ENCODE results near the gene FAM222A.

The FAM222A gene

DNA sequence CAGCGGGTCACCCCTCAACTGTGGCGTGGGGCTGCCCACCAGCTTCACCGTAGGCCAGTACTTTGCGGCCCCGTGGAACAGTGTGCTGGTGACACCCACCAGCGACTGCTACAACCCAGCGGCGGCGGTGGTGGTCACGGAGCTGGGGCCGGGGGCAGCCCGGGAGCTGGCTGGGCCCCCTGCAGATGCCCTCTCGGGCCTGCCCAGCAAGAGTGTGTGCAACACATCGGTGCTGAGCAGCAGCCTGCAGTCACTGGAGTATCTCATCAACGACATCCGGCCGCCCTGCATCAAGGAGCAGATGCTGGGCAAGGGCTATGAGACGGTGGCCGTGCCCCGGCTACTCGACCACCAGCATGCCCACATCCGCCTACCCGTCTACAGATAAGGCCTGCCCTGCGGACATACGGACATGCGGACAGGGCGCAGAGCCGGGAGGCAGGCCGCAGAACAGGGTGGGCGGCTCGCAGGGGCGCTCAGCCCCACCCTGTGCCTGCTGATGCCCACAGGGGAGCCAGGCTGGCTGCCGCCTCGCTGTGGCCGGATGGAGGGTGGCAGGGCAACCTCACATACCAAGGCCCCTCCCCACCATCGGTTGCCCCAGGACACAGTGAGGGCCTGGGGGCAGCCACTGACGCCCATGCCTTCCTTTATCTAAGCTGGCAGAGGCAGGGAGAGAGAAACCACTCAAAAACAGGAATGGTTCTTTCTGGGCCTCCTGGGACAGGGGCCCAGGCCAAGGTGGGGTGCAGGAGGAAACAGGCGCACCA lies 55.5 kb downstream of the FAM222A start:
- H2AFZ ChIP-seq (ENCODE audit: low read length) = no peak overlapping the region

DNA sequence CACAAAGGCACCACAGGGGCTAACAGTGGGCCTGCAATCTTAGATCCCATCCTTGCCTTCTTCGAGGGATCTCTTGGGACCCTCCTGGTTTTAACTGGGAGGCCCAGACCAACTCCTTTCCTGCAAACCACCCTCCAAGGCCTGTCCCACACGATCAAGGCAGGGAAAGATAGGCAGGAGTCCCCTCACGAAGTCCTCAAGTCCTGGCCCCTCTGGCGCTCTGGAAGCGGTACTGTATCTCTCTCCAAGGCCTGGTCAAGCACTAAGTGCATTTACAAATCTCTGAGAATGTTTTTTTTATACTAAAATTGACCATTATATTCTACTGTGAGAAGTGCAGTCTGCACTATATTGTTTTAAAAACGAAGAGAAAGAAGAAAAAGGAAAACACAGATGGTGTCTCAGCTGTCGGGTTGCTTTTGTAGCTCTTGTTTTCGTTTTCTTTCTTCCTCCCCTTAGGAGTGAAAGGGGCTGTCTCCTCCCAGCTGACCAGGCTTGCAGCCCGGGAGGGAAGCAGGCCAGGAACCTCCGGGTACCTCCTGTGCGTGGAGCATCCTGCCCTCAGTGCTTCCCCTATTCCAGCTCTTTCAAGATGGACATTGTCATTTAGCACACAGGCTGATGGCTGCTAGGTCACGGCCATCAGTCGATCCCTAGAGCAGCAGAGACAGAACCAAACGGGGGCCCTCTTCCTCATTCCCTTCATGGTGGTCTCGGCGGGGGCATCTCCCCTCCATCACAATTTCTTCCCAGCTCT lies 56.7 kb downstream of the FAM222A start:
- Histone ChIP-seq H4K91ac (ENCODE audit: low read depth, low read length, poor library complexity) (no peak overlapping the region), H3K27me3 (ENCODE audit: control insufficient read depth in 3 of 3, insufficient read depth in 3 of 3, low read depth in 1 of 3, low read length in 3 of 3) (no peaks in the 10 kb centered on the region), H3K18ac (ENCODE audit: low read length) (peak overlapping the region; percentile 67), H2AFZ (ENCODE audit: low read length) (no peak overlapping the region), H2BK15ac (ENCODE audit: low read length) (no peak overlapping the region), H3K4me2 (ENCODE audit: insufficient read depth, low read length, poor library complexity, severe bottlenecking) (no peak overlapping the region), H3K23ac (ENCODE audit: low read depth, low read length, poor library complexity) (no peak overlapping the region), H2BK120ac (ENCODE audit: low read depth, low read length) (no peak overlapping the region), H3K36me3 (replicated peaks in 1 of 2; ENCODE audit: control insufficient read depth in 2 of 2, insufficient read depth in 2 of 2, low read length in 2 of 2) (peaks cover 0 to 2% of the 10 kb centered on the region in 2 donors), H3K4me1 (ENCODE audit: control insufficient read depth in 2 of 2, insufficient read depth in 1 of 2, low read depth in 1 of 2, low read length in 2 of 2) (peaks cover 0 to 11% of the 10 kb centered on the region in 2 donors), H3K9me3 (replicated peaks in 1 of 2; ENCODE audit: control insufficient read depth in 2 of 2, insufficient read depth in 1 of 2, low read depth in 1 of 2, low read length in 2 of 2) (no peaks in the 10 kb centered on the region), H4K8ac (ENCODE audit: low read depth, low read length) (no peak overlapping the region), H2AK5ac (ENCODE audit: low read depth, low read length) (no peak overlapping the region), H3K14ac (ENCODE audit: low read length) (no peak overlapping the region), H3K4me3 (ENCODE audit: low read length in 2 of 2) (no peak overlapping the region), H2BK5ac (ENCODE audit: low read length) (no peak overlapping the region), H2BK12ac (ENCODE audit: low read length) (no peak overlapping the region), H3K79me1 (ENCODE audit: low read depth, low read length) (no peaks in the 10 kb centered on the region), H3K9ac (ENCODE audit: low read depth, low read length, poor library complexity) (no peak overlapping the region), H3K4ac (ENCODE audit: low read length) (no peak overlapping the region), H3K27ac (replicated peaks; ENCODE audit: low read length) (no peak overlapping the region)
- no peak for DNase-seq (ENCODE audit: low spot score)
- no CpG with 5 or more reads among the region's 16 CpGs for WGBS, 2 donors (ENCODE audit: extremely low coverage in 2 of 2, insufficient read length in 2 of 2, insufficient replicate concordance in 1 of 2)

More for the DNA sequence above, 55.5 kb downstream of the FAM222A start:
- H3K4ac ChIP-seq (ENCODE audit: low read length) = no peak overlapping the region
- no peaks in the 10 kb centered on the region for H3K79me1 ChIP-seq (ENCODE audit: low read depth, low read length)
- H3K9ac ChIP-seq (ENCODE audit: low read depth, low read length, poor library complexity) = peak overlapping the region; percentile 50
- H3K4me3 ChIP-seq (ENCODE audit: low read length in 2 of 2) = no peak overlapping the region
- peaks cover 0 to 2% of the 10 kb centered on the region in 2 donors for H3K36me3 ChIP-seq (replicated peaks in 1 of 2; ENCODE audit: control insufficient read depth in 2 of 2, insufficient read depth in 2 of 2, low read length in 2 of 2)
- H3K18ac ChIP-seq (ENCODE audit: low read length) = peak overlapping the region; percentile 69
- no peaks in the 10 kb centered on the region for H3K27me3 ChIP-seq (ENCODE audit: control insufficient read depth in 3 of 3, insufficient read depth in 3 of 3, low read depth in 1 of 3, low read length in 3 of 3)
- no peak for DNase-seq (ENCODE audit: low spot score)
- no peak overlapping the region for H2BK5ac ChIP-seq (ENCODE audit: low read length)
- no peak overlapping the region for H4K91ac ChIP-seq (ENCODE audit: low read depth, low read length, poor library complexity)
- no peaks in the 10 kb centered on the region for H3K9me3 ChIP-seq (replicated peaks in 1 of 2; ENCODE audit: control insufficient read depth in 2 of 2, insufficient read depth in 1 of 2, low read depth in 1 of 2, low read length in 2 of 2)
- no peak overlapping the region for H3K14ac ChIP-seq (ENCODE audit: low read length)
- H4K8ac ChIP-seq (ENCODE audit: low read depth, low read length) = no peak overlapping the region
- no peak overlapping the region for H3K4me2 ChIP-seq (ENCODE audit: insufficient read depth, low read length, poor library complexity, severe bottlenecking)
- peak overlapping the region; percentile 48 for H2BK12ac ChIP-seq (ENCODE audit: low read length)
- peak overlapping the region; percentile 43 for H2BK15ac ChIP-seq (ENCODE audit: low read length)
- peak overlapping the region; percentile 47 for H3K23ac ChIP-seq (ENCODE audit: low read depth, low read length, poor library complexity)
- no CpG with 5 or more reads among the region's 38 CpGs for WGBS, 2 donors (ENCODE audit: extremely low coverage in 2 of 2, insufficient read length in 2 of 2, insufficient replicate concordance in 1 of 2)
- H2BK120ac ChIP-seq (ENCODE audit: low read depth, low read length) = no peak overlapping the region
- H2AK5ac ChIP-seq (ENCODE audit: low read depth, low read length) = peak overlapping the region; percentile 77
- no peak overlapping the region for H3K27ac ChIP-seq (replicated peaks; ENCODE audit: low read length)
- H3K4me1 ChIP-seq (ENCODE audit: control insufficient read depth in 2 of 2, insufficient read depth in 1 of 2, low read depth in 1 of 2, low read length in 2 of 2) = peaks cover 0 to 11% of the 10 kb centered on the region in 2 donors

DNA sequence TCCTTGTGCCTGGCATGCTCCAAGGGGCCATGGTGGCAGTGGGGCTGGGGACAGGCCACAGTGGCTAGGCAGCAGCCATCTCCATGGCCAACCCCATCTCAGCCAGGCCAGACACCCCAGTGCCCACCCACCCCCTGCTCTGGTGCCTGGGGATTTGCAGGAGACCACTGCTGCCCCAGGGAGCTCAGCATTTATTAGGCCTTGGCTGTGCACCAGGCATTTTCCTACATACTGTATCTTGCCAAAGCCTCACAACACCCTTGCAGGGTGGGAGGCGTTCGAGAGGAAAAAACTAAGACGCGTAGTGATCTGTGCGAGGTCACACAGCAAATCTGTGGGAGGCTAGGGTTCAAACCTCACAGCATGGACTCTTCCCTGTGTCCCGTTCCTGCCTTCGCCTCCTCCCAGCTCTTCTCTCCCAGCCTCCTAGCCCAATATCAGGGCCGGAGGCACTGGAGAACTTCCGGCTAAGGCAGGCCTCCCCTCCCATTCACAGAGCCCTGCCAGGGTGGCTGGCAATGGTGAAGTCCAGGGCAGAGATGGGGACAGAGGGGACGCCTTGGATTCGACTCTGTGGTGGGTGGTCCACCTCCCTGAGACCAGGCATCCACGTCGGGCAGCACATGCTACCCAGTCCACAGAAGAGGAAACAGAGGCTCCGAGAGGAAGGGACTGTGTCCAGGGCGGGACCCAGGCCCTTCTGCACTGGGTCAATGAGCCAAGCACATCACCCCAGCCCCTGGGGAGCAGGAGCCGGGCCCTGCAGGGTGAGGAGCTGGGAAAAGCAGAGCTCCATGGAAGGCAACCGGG lies 57.4 kb downstream of the FAM222A start:
- no peaks in the 10 kb centered on the region for H3K79me1 ChIP-seq (ENCODE audit: low read depth, low read length)
- no peak overlapping the region for H3K27ac ChIP-seq (replicated peaks; ENCODE audit: low read length)
- H3K27me3 ChIP-seq (ENCODE audit: control insufficient read depth in 3 of 3, insufficient read depth in 3 of 3, low read depth in 1 of 3, low read length in 3 of 3) = no peaks in the 10 kb centered on the region
- peak overlapping the region; percentile 67 for H3K18ac ChIP-seq (ENCODE audit: low read length)
- no peak overlapping the region for H2BK15ac ChIP-seq (ENCODE audit: low read length)
- H4K8ac ChIP-seq (ENCODE audit: low read depth, low read length) = no peak overlapping the region
- no peak overlapping the region for H3K4ac ChIP-seq (ENCODE audit: low read length)
- no peak overlapping the region for H3K9ac ChIP-seq (ENCODE audit: low read depth, low read length, poor library complexity)
- no peak overlapping the region for H2BK5ac ChIP-seq (ENCODE audit: low read length)
- H4K91ac ChIP-seq (ENCODE audit: low read depth, low read length, poor library complexity) = no peak overlapping the region
- no peak overlapping the region for H3K4me2 ChIP-seq (ENCODE audit: insufficient read depth, low read length, poor library complexity, severe bottlenecking)
- H3K14ac ChIP-seq (ENCODE audit: low read length) = no peak overlapping the region
- WGBS, 2 donors (ENCODE audit: extremely low coverage in 2 of 2, insufficient read length in 2 of 2, insufficient replicate concordance in 1 of 2) = no CpG with 5 or more reads among the region's 17 CpGs
- no peak overlapping the region for H2AFZ ChIP-seq (ENCODE audit: low read length)
- H2AK5ac ChIP-seq (ENCODE audit: low read depth, low read length) = peak overlapping the region; percentile 21
- H2BK120ac ChIP-seq (ENCODE audit: low read depth, low read length) = no peak overlapping the region
- no peak for DNase-seq (ENCODE audit: low spot score)
- no peaks in the 10 kb centered on the region for H3K9me3 ChIP-seq (replicated peaks in 1 of 2; ENCODE audit: control insufficient read depth in 2 of 2, insufficient read depth in 1 of 2, low read depth in 1 of 2, low read length in 2 of 2)
- no peak overlapping the region for H3K4me3 ChIP-seq (ENCODE audit: low read length in 2 of 2)
- H3K36me3 ChIP-seq (replicated peaks in 1 of 2; ENCODE audit: control insufficient read depth in 2 of 2, insufficient read depth in 2 of 2, low read length in 2 of 2) = peaks cover 0 to 2% of the 10 kb centered on the region in 2 donors
- peaks cover 0 to 11% of the 10 kb centered on the region in 2 donors for H3K4me1 ChIP-seq (ENCODE audit: control insufficient read depth in 2 of 2, insufficient read depth in 1 of 2, low read depth in 1 of 2, low read length in 2 of 2)
- H3K23ac ChIP-seq (ENCODE audit: low read depth, low read length, poor library complexity) = peak overlapping the region; percentile 9
- no peak overlapping the region for H2BK12ac ChIP-seq (ENCODE audit: low read length)
